GM19372 (cell line): ENCODE measurements around the gene PIANP.
"Not testable (repeated sequence)": the region's sequence is repeated elsewhere in the genome, so short reads cannot be mapped to it uniquely, and the experiment has no call there.

ENCODE experiments used
- ATAC-seq: cut with Tn5 transposase; IDR thresholded peaks from one replicate; pipeline ENCODE4 v1.9.1; 2021; ENCODE audit warnings: mild to moderate bottlenecking, low read depth, moderate library complexity; ENCODE audit not compliant: unreplicated experiment

Gene PIANP

DNA sequence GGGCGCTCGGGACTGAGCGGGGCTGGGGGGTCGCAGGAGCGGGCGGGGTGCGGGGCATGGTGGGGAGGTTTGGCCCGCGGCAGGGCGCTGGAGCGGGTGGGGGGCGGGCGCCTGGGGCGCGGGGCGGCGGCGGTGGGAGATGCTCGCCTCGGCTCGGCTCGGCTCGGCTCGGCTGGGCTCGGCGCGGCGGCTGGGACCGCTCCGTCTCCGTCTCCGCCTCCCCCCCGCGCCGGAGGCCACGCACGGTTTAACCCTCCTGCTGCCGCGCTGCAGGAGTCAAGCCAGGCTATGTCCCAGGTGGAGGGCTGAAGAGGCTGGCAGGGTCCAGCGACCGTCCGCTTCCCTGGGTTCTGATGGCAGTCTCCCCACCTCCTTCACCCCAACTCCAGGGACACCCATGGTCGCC, at the start of gene PIANP:
PIANP (minus strand) TSS at position 170 of the 406 bp plus-strand sequence. CDS start 2,754 bp downstream, outside the sequence.
- ATAC-seq: no peak

- no peak for ATAC-seq
Measured at GRCh38 chr12:6748761-6749160, 48.1 kb upstream of the PIANP start.

GRCh38 chr12:6747216-6747615, 46.6 kb upstream of the PIANP start:
- no peak for ATAC-seq

GRCh38 chr12:6745741-6746525, 45.3 kb upstream of the PIANP start:
- ATAC-seq: no peak

- not testable (repeated sequence) for ATAC-seq
Measured at GRCh38 chr12:6743300-6743699, 42.7 kb upstream of the PIANP start.

GRCh38 chr12:6742834-6743233, 42.2 kb upstream of the PIANP start:
- ATAC-seq: no peak

DNA sequence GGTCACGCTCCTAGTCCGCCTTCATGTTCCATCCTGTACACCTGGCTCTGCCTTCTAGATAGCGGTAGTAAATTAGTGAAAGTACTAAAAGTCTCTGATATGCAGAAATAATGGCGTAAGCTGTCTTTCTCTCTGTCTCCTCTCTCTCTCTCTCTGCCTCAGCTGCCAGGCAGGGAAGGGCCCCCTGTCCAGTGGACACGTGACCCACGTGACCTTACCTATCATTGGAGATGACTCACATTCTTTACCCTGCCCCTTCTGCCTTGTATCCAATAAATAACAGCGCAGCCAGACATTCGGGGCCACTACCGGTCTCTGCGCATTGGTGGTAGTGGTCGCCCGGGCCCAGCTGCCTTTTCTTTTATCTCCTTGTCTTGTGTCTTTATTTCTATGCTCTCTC, 41.5 kb upstream of the PIANP start:
- ATAC-seq: not testable (repeated sequence)

DNA sequence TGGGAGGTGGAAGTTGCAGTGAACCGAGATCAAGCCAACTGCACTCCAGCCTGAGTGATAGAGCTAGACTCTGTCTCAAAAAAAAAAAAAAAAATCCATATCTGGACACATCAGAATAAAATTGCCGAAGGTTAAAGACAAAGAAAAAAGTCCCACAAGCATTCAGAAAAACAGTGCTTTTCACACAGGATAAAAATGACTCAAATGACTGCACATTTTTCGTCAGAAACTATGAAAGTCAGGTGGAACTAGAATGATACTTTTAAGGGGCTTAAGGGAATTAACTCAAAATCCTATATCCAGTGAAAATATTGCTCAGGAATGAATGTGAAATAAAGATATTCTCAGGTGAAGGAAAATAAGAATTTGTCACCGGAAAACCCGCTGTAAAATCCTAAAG, 36.1 kb upstream of the PIANP start:
- ATAC-seq: no peak

- no peak for ATAC-seq
Measured at GRCh38 chr12:6735448-6736191, 35.0 kb upstream of the PIANP start.

- no peak for ATAC-seq
Measured at GRCh38 chr12:6734506-6735387, 34.1 kb upstream of the PIANP start.

GRCh38 chr12:6730169-6730568, 29.6 kb upstream of the PIANP start:
- ATAC-seq: no peak

DNA sequence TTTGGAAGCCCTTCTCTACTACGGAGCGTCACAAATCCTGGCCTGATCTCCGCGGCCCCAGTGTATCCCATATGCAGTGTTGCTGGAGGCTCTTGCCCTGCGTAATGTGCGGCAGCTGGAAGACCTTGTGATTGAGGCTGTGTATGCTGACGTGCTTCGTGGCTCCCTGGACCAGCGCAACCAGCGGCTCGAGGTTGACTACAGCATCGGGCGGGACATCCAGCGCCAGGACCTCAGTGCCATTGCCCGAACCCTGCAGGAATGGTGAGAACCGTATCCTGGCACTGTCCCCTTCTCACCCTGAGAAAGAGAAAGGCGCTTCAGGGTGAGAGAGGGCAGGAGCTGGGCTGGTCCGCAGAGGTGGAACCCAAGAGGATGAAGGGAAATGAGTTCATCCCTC, 28.6 kb upstream of the PIANP start:
- ATAC-seq: no peak

DNA sequence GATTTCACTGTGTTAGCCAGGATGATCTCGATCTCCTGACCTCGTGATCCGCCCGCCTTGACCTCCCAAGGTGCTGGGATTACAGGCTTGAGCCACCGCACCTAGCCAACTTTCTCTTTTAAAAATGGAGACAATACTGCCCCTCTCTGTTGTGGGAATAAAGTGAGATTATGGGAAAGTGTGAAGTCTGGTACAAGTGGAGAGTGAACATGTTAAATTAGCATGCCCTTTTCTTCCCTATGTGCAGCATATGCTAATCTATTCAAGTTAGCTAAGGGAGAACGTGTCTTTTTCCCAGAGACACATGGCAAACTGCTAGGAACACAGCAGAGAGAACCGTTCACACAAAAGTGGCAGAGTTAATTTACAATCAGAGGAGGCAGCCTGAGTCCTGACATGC, 24.7 kb upstream of the PIANP start:
- ATAC-seq: no peak

- no peak for ATAC-seq
Measured at GRCh38 chr12:6724409-6724797, 23.8 kb upstream of the PIANP start.

GRCh38 chr12:6723607-6724408, 23.2 kb upstream of the PIANP start, which contains the start of gene COPS7A:
Gene COPS7A, plus strand, starts transcription at chr12:6724046. Its CDS starts 611 bp downstream, at chr12:6724657.
- ATAC-seq: peak; percentile 92

DNA sequence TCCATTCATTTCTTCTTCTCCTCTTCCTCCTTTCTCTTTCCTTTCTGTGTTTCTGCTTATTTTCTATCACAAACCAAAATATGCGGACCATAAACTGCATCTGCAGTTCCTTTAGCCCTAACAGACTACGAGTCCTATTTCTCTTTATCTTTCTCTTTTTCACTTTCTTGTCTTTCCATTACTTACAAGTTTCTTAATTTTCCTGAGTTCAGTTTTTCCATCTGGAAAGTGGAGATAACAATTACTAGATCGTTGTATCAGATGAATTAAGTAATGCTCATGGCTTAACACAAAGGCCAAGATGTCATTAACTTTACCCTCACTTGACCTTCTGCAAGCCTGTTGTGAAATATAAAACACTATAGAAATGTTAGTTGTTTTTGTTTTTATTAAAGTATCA, 22.2 kb upstream of the PIANP start:
- ATAC-seq: no peak

- no peak for ATAC-seq
Measured at GRCh38 chr12:6716874-6717437, 16.3 kb upstream of the PIANP start.

DNA sequence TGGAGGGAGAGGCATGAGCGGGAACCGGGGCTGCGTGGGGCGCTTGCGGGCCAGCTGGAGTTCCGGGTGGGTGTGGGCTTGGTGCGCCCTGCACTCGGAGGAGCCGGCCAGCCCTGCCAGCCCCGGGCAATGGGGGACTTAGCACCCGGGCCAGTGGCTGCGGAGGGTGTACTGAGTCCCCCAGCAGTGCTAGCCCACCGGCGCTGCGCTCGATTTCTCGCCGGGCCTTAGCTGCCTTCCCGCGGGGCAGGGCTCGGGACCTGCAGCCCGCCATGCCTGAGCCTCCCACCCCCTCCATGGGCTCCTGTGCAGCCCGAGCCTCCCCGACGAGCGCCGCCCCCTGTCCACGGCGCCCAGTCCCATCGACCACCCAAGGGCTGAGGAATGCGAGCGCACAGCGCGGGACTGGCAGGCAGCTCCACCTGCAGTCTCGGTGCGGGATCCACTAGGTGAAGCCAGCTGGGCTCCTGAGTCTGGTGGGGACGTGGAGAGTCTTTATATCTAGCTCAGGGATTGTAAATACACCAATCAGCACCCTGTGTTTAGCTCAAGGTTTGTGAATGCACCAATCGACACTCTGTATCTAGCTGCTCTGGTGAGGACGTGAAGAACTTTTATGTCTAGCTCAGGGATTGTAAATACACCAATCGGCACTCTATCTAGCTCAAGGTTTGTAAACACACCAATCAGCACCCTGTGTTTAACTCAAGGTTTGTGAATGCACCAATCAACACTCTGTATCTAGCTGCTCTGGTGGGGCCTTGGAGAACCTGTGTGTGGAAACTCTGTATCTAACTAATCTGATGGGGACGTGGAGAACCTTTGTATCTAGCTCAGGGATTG, 15.6 kb upstream of the PIANP start:
- ATAC-seq: not testable (repeated sequence)

DNA sequence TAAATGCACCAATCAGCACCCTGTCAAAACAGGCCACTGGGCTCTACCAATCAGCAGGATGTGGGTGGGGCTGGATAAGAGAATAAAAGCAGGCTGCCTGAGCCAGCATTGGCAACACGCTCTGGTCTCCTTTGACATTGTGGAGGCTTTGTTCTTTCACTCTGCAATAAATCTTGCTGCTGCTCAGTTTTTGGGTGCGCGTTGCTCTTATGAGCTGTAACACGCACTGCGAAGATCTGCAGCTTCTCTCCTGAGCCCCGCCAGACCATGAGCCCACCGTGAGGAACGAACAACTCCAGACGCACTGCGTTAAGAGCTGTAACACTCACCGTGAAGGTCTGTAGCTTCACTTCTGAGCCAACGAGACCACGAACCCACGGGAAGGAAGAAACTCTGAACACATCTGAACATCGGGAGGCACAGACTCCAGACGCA, 8.4 kb upstream of the PIANP start:
- ATAC-seq: no peak
